Nephron (organoid): Measurements from ENCODE around the gene IGF1.

Source experiments
- H3K27ac Mint-ChIP-seq, 3 experiments: 2 replicates each; pipeline ENCODE4 v1.8.0; 2020; ENCODE audit warnings: mixed read lengths in 3 of 3, mild to moderate bottlenecking in 2 of 3, moderate library complexity in 1 of 3
- H3K27me3 Mint-ChIP-seq: 2 replicates; pipeline ENCODE4 v1.8.0; 2021; ENCODE audit warnings: low read depth, mild to moderate bottlenecking, moderate library complexity, mixed read lengths
- H3K36me3 Mint-ChIP-seq: 2 replicates; pipeline ENCODE4 v1.8.0; 2020; ENCODE audit warnings: low read depth, mixed read lengths
- H3K4me1 Mint-ChIP-seq: 2 replicates; pipeline ENCODE4 v1.8.0; 2020; ENCODE audit warnings: mixed read lengths
- H3K4me3 Mint-ChIP-seq, 3 experiments: 2 replicates each; pipeline ENCODE4 v1.8.0; 2020; ENCODE audit warnings: mild to moderate bottlenecking in 3 of 3, mixed read lengths in 3 of 3, moderate library complexity in 2 of 3
- H3K9me3 Mint-ChIP-seq: 2 replicates; pipeline ENCODE4 v1.8.0; 2020; ENCODE audit warnings: mixed read lengths
- TF ChIP-seq, protein P1 (sequence below), 3 experiments: fragments of 200-600 bp; sonication (generic); IDR thresholded peaks; one replicate each; pipeline ENCODE4 v1.5.0; 2021; ENCODE audit warnings: antibody characterized with exemption in 3 of 3; ENCODE audit not compliant: unreplicated experiment in 3 of 3

Gene IGF1

GRCh38 chr12:102465762-102466560, 14.4 kb downstream of the IGF1 start:
- Mint-ChIP-seq H3K4me3 (no peak overlapping the region), H3K27ac (peak overlapping the region in 1 of 3 experiments; percentile 53), H3K36me3 (peaks cover 39% of the 10 kb centered on the region), H3K4me1 (peaks cover 39% of the 10 kb centered on the region), H3K27me3 (peaks cover 5% of the 10 kb centered on the region), H3K9me3 (no peaks in the 10 kb centered on the region)
- TF ChIP-seq, protein P1, sequence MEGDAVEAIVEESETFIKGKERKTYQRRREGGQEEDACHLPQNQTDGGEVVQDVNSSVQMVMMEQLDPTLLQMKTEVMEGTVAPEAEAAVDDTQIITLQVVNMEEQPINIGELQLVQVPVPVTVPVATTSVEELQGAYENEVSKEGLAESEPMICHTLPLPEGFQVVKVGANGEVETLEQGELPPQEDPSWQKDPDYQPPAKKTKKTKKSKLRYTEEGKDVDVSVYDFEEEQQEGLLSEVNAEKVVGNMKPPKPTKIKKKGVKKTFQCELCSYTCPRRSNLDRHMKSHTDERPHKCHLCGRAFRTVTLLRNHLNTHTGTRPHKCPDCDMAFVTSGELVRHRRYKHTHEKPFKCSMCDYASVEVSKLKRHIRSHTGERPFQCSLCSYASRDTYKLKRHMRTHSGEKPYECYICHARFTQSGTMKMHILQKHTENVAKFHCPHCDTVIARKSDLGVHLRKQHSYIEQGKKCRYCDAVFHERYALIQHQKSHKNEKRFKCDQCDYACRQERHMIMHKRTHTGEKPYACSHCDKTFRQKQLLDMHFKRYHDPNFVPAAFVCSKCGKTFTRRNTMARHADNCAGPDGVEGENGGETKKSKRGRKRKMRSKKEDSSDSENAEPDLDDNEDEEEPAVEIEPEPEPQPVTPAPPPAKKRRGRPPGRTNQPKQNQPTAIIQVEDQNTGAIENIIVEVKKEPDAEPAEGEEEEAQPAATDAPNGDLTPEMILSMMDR (IDR thresholded peaks at IDR 0.05; ENCODE audit: unreplicated experiment in 3 of 3) = no peak

- Mint-ChIP-seq H3K4me1 (peaks cover 46% of the 10 kb centered on the region), H3K36me3 (peaks cover 40% of the 10 kb centered on the region), H3K9me3 (no peaks in the 10 kb centered on the region), H3K27ac (peak overlapping the region in 2 of 3 experiments; percentile 22 to 75), H3K27me3 (peaks cover 5% of the 10 kb centered on the region), H3K4me3 (no peak overlapping the region)
- TF ChIP-seq, protein P1 (IDR thresholded peaks at IDR 0.05; ENCODE audit: unreplicated experiment in 3 of 3) = no peak
Measured at GRCh38 chr12:102463659-102464249, 16.6 kb downstream of the IGF1 start.

DNA sequence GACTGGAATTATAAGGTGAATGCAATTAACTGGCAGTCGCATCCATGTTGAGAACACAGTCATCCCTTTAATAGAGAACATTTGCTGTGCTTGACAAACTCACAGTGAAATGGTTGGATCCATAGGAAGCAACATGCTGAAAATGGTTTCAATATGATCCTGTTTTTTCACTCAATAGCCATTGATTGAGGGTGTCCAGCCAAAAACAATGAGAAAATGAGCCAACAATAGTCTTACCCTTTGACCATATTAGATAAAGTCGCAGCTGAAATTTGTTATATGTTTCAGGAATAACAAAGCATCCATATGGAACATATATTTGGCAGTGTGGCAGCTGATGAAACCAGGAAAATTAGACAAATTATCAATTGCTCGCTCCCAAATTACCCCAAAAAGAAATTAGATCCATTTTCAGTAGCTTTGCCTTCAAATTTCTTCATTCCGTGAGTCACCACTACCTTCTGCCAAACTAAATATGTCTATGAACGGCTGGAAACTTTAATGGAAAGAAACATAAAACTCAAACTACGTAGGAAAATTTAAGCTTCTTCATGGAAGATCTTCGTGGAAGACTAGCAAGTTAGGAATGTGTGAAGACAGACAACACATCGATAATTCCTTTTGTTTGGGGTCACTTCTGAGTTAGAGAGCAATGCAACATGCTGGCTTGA, 17.4 kb downstream of the IGF1 start:
- Mint-ChIP-seq H3K4me1 (peaks cover 49% of the 10 kb centered on the region), H3K4me3 (peak overlapping the region in 1 of 3 experiments; percentile 28), H3K27ac (peak overlapping the region in 2 of 3 experiments; percentile 75 to 77), H3K9me3 (no peaks in the 10 kb centered on the region), H3K36me3 (peaks cover 42% of the 10 kb centered on the region), H3K27me3 (peaks cover 5% of the 10 kb centered on the region)
- TF ChIP-seq, protein P1 (IDR thresholded peaks at IDR 0.05; ENCODE audit: unreplicated experiment in 3 of 3) = no peak

DNA sequence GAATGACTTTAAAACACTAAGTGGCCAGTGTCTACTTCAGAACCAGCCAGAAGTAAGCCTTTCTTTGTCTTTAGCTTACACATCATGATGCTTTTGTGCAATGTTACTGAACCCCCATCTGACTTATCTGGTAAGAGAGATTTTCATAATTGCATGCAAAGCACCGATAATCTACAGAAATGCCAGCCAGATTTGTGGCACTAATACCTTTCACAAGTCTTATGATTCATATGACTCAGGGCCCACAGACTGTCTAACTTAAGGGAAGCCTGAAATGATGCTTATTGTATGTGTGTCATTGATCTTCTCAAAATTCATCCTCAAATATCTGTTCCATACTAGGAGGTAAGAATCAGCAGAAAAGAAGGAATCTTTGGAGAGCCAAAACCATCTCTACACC, 18.0 kb downstream of the IGF1 start:
- peaks cover 5% of the 10 kb centered on the region for H3K27me3 Mint-ChIP-seq
- H3K9me3 Mint-ChIP-seq = no peaks in the 10 kb centered on the region
- H3K27ac Mint-ChIP-seq = peak overlapping the region in 1 of 3 experiments; percentile 75
- peaks cover 46% of the 10 kb centered on the region for H3K4me1 Mint-ChIP-seq
- TF ChIP-seq, protein P1 (IDR thresholded peaks at IDR 0.05; ENCODE audit: unreplicated experiment in 3 of 3) = no peak
- H3K4me3 Mint-ChIP-seq = no peak overlapping the region
- H3K36me3 Mint-ChIP-seq = peaks cover 42% of the 10 kb centered on the region

GRCh38 chr12:102461501-102461900, 18.9 kb downstream of the IGF1 start:
- TF ChIP-seq, protein P1 (IDR thresholded peaks at IDR 0.05; ENCODE audit: unreplicated experiment in 3 of 3) = no peak
- peaks cover under 1% of the 10 kb centered on the region for H3K27me3 Mint-ChIP-seq
- no peaks in the 10 kb centered on the region for H3K9me3 Mint-ChIP-seq
- H3K4me3 Mint-ChIP-seq = no peak overlapping the region
- H3K4me1 Mint-ChIP-seq = peaks cover 52% of the 10 kb centered on the region
- H3K36me3 Mint-ChIP-seq = peaks cover 42% of the 10 kb centered on the region
- peak overlapping the region in 1 of 3 experiments; percentile 7 for H3K27ac Mint-ChIP-seq
